A549 (cell line): ENCODE results near the gene TRUB2.

Source experiments
- BCL3 ChIP-seq: fragments of >200 bp; sonication (Bioruptor Twin); formaldehyde crosslinking; IDR thresholded peaks from 3 replicates; pipeline ENCODE4 v1.6.1; 2016
- BHLHE40 ChIP-seq: IDR thresholded peaks from 2 replicates; pipeline ENCODE4 v1.6.1; 2012; ENCODE audit warnings: low read depth, low read length, inconsistent platforms
- ESRRA ChIP-seq: fragments of 150-350 bp; IDR thresholded peaks from 2 replicates; pipeline ENCODE4 v1.6.1; 2014; ENCODE audit warnings: mild to moderate bottlenecking, low read length, borderline replicate concordance
- JUNB ChIP-seq: fragments of >200 bp; sonication (Bioruptor Twin); formaldehyde crosslinking; IDR thresholded peaks from 2 replicates; pipeline ENCODE4 v1.6.1; 2016
- MYC ChIP-seq: IDR thresholded peaks from 2 replicates; pipeline ENCODE4 v1.6.1; 2012; ENCODE audit warnings: mild to moderate bottlenecking, inconsistent platforms, low read length, improper control_type of control experiment, borderline replicate concordance
- NFE2L2 ChIP-seq: fragments of 150-350 bp; conservative IDR thresholded peaks from 2 replicates; pipeline ENCODE4 v1.6.1; 2014; ENCODE audit warnings: low read length
- PHF8 ChIP-seq: fragments of 200-600 bp; sonication (generic); IDR thresholded peaks from 2 replicates; pipeline ENCODE4 v1.6.1; 2016; ENCODE audit warnings: low read depth, mild to moderate bottlenecking, antibody characterized with exemption, moderate library complexity, borderline replicate concordance
- POLR2A ChIP-seq: IDR thresholded peaks from 2 replicates; pipeline ENCODE4 v1.6.1; 2012; ENCODE audit warnings: mild to moderate bottlenecking, low read length
- RAD21 ChIP-seq, 2 experiments: fragments of >200 bp in 1 of 2; sonication (Bioruptor Twin) in 1 of 2; formaldehyde crosslinking in 1 of 2; IDR thresholded peaks in 1 of 2; conservative IDR thresholded peaks in 1 of 2; 2 replicates in 1 of 2; 3 replicates in 1 of 2; pipeline ENCODE4 v1.6.1; 2012 to 2018; ENCODE audit warnings: inconsistent platforms in 1 of 2
- TF ChIP-seq, protein P1 (sequence below): fragments of >200 bp; sonication (Bioruptor Twin); formaldehyde crosslinking; IDR thresholded peaks from 3 replicates; pipeline ENCODE4 v1.5.1; 2016
- TF ChIP-seq, protein P2 (sequence below): fragments of 450-650 bp; IDR thresholded peaks from 2 replicates; pipeline ENCODE4 v1.6.1; 2014; ENCODE audit warnings: antibody characterized with exemption
- TF ChIP-seq, protein P3 (sequence below): IDR thresholded peaks from 2 replicates; pipeline ENCODE4 v1.6.1; 2012
- TF ChIP-seq, protein P4 (sequence below): fragments of 200-600 bp; sonication (generic); IDR thresholded peaks from 2 replicates; pipeline ENCODE4 v1.6.1; 2016; ENCODE audit warnings: antibody characterized with exemption, mild to moderate bottlenecking, moderate library complexity
- TF ChIP-seq, protein P5 (sequence below): IDR thresholded peaks from 2 replicates; pipeline ENCODE4 v1.6.1; 2012

DNA sequence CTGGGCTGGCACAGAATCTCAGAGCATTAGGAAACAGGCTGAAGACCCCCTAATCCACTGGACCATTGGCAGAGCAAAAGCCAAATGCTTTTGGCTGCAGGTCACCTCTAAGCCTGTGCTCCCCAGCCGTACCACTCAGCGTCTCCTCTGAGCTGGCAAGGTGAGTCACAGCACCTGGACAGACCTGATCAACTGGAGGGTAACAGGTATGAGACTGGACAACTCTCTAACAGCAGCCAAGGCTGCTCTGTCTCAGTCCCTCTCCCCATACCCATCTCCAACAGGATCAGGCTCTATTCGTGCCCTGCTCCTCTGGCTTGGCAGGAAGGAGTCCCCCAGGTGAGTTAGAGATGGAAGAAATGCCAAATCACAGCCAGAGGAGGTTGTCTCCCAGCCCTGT, 51.1 kb downstream of the TRUB2 start:
- TF ChIP-seq NFE2L2, result no peak
- TF ChIP-seq, protein P1, sequence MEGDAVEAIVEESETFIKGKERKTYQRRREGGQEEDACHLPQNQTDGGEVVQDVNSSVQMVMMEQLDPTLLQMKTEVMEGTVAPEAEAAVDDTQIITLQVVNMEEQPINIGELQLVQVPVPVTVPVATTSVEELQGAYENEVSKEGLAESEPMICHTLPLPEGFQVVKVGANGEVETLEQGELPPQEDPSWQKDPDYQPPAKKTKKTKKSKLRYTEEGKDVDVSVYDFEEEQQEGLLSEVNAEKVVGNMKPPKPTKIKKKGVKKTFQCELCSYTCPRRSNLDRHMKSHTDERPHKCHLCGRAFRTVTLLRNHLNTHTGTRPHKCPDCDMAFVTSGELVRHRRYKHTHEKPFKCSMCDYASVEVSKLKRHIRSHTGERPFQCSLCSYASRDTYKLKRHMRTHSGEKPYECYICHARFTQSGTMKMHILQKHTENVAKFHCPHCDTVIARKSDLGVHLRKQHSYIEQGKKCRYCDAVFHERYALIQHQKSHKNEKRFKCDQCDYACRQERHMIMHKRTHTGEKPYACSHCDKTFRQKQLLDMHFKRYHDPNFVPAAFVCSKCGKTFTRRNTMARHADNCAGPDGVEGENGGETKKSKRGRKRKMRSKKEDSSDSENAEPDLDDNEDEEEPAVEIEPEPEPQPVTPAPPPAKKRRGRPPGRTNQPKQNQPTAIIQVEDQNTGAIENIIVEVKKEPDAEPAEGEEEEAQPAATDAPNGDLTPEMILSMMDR, result no peak
- TF ChIP-seq, protein P2, sequence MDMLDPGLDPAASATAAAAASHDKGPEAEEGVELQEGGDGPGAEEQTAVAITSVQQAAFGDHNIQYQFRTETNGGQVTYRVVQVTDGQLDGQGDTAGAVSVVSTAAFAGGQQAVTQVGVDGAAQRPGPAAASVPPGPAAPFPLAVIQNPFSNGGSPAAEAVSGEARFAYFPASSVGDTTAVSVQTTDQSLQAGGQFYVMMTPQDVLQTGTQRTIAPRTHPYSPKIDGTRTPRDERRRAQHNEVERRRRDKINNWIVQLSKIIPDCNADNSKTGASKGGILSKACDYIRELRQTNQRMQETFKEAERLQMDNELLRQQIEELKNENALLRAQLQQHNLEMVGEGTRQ, result no peak
- no peak for TF ChIP-seq BCL3
- no peak for TF ChIP-seq JUNB
- TF ChIP-seq, protein P3, sequence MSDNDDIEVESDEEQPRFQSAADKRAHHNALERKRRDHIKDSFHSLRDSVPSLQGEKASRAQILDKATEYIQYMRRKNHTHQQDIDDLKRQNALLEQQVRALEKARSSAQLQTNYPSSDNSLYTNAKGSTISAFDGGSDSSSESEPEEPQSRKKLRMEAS, result no peak
- TF ChIP-seq RAD21 (conservative IDR thresholded peaks at IDR 0.05 in 1 of 2, IDR thresholded peaks at IDR 0.05 in 1 of 2), result no peak
- no peak for TF ChIP-seq POLR2A
- TF ChIP-seq ESRRA, result no peak
- TF ChIP-seq PHF8, result no peak
- no peak for TF ChIP-seq BHLHE40
- TF ChIP-seq, protein P4, sequence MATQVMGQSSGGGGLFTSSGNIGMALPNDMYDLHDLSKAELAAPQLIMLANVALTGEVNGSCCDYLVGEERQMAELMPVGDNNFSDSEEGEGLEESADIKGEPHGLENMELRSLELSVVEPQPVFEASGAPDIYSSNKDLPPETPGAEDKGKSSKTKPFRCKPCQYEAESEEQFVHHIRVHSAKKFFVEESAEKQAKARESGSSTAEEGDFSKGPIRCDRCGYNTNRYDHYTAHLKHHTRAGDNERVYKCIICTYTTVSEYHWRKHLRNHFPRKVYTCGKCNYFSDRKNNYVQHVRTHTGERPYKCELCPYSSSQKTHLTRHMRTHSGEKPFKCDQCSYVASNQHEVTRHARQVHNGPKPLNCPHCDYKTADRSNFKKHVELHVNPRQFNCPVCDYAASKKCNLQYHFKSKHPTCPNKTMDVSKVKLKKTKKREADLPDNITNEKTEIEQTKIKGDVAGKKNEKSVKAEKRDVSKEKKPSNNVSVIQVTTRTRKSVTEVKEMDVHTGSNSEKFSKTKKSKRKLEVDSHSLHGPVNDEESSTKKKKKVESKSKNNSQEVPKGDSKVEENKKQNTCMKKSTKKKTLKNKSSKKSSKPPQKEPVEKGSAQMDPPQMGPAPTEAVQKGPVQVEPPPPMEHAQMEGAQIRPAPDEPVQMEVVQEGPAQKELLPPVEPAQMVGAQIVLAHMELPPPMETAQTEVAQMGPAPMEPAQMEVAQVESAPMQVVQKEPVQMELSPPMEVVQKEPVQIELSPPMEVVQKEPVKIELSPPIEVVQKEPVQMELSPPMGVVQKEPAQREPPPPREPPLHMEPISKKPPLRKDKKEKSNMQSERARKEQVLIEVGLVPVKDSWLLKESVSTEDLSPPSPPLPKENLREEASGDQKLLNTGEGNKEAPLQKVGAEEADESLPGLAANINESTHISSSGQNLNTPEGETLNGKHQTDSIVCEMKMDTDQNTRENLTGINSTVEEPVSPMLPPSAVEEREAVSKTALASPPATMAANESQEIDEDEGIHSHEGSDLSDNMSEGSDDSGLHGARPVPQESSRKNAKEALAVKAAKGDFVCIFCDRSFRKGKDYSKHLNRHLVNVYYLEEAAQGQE, result no peak
- no peak for TF ChIP-seq MYC
- TF ChIP-seq, protein P5, sequence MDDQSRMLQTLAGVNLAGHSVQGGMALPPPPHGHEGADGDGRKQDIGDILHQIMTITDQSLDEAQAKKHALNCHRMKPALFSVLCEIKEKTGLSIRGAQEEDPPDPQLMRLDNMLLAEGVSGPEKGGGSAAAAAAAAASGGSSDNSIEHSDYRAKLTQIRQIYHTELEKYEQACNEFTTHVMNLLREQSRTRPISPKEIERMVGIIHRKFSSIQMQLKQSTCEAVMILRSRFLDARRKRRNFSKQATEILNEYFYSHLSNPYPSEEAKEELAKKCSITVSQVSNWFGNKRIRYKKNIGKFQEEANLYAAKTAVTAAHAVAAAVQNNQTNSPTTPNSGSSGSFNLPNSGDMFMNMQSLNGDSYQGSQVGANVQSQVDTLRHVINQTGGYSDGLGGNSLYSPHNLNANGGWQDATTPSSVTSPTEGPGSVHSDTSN, result no peak
